Prostate gland (tissue), 2 donors: Measurements from ENCODE around the gene TYW3.

Experiments
- POLR2A ChIP-seq: fragments of 450-650 bp; IDR thresholded peaks from one replicate; pipeline ENCODE4 v1.6.1; 2016; ENCODE audit warnings: antibody characterized with exemption, mild to moderate bottlenecking
- TF ChIP-seq, protein P1 (sequence below), 4 experiments: fragments of 200-600 bp in 2 of 4; fragments of 450-650 bp in 2 of 4; sonication (generic) in 2 of 4; IDR thresholded peaks; 1 replicate in 3 of 4; 2 replicates in 1 of 4; pipeline ENCODE4 v1.5.1; 2016 to 2019; ENCODE audit warnings: antibody characterized with exemption in 4 of 4, mild to moderate bottlenecking in 2 of 4, moderate library complexity in 2 of 4

DNA sequence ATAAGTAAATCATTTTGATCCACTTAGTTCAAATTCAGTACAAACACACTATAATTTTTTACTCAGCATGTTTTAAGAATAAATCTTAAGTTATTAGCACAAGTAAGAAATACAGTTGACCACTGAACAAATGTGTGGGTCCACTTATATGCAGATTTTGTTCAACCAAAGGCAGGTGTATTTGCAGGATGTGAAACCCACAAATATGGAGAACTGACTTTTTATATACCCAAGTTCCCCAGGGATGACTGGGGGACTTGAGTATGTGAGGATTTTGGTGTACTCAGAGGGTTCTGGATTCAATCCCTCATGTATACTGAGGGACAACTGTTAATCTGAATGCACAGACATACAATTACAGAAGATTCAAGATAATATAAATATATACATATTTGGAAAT, 33.6 kb upstream of the TYW3 start:
- no peak for TF ChIP-seq POLR2A
- TF ChIP-seq, protein P1, sequence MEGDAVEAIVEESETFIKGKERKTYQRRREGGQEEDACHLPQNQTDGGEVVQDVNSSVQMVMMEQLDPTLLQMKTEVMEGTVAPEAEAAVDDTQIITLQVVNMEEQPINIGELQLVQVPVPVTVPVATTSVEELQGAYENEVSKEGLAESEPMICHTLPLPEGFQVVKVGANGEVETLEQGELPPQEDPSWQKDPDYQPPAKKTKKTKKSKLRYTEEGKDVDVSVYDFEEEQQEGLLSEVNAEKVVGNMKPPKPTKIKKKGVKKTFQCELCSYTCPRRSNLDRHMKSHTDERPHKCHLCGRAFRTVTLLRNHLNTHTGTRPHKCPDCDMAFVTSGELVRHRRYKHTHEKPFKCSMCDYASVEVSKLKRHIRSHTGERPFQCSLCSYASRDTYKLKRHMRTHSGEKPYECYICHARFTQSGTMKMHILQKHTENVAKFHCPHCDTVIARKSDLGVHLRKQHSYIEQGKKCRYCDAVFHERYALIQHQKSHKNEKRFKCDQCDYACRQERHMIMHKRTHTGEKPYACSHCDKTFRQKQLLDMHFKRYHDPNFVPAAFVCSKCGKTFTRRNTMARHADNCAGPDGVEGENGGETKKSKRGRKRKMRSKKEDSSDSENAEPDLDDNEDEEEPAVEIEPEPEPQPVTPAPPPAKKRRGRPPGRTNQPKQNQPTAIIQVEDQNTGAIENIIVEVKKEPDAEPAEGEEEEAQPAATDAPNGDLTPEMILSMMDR (IDR thresholded peaks at IDR 0.05): no peak
